ENCODE results near the gene HMCN1. TPM values are rescaled to one million over a fixed set of nuclear protein-coding genes. Genes with fewer than 3 reads are reported as not detected.

HMCN1 gene
- total RNA-seq, 1 experiment from 2014 or later: 0.31 TPM

GRCh38 chr1:185965870-185966269, 231.7 kb downstream of the HMCN1 start:
- no peaks in the 10 kb centered on the region for H3F3A ChIP-seq (ENCODE audit: insufficient read depth, low read depth)
- H3K4me2 ChIP-seq: no peak overlapping the region
- H3K27me3 ChIP-seq (ENCODE audit: insufficient read depth, low read depth): no peaks in the 10 kb centered on the region
- TF ChIP-seq CTCF (conservative IDR thresholded peaks at IDR 0.05) (no peak), EZH2 (IDR thresholded peaks at IDR 0.05; ENCODE audit: low read depth) (no peak)
- BruUV-seq (replicated peaks): no TSS peak
- H3K79me2 ChIP-seq (ENCODE audit: low read depth): no peaks in the 10 kb centered on the region
- POLR2A ChIA-PET (ENCODE audit: unreplicated experiment): no interaction called here
- H3K9me3 ChIP-seq (ENCODE audit: insufficient read depth, low read depth): no peaks in the 10 kb centered on the region
- DNase-seq: no peak
- no peaks in the 10 kb centered on the region for H3K4me1 ChIP-seq (replicated peaks; ENCODE audit: insufficient read depth)
- H3K36me3 ChIP-seq (ENCODE audit: low read depth): no peaks in the 10 kb centered on the region
- no peak overlapping the region for H3K27ac ChIP-seq
- H2AFZ ChIP-seq: no peak overlapping the region
- H4K20me1 ChIP-seq (ENCODE audit: insufficient read depth): no peaks in the 10 kb centered on the region
- no peak overlapping the region for H3K4me3 ChIP-seq
- H3K9me2 ChIP-seq (ENCODE audit: insufficient read depth): peaks cover 4% of the 10 kb centered on the region
- CTCF ChIA-PET: no interaction called here
- intact Hi-C loops (cut with micrococcal nuclease; ENCODE audit: unreplicated experiment): no loop called here

- no peak overlapping the region for H3K27ac ChIP-seq
- no peaks in the 10 kb centered on the region for H3K27me3 ChIP-seq (ENCODE audit: insufficient read depth, low read depth)
- no peak overlapping the region for H2AFZ ChIP-seq
- no peaks in the 10 kb centered on the region for H3K36me3 ChIP-seq (ENCODE audit: low read depth)
- peaks cover 4% of the 10 kb centered on the region for H3K9me2 ChIP-seq (ENCODE audit: insufficient read depth)
- no peaks in the 10 kb centered on the region for H3K79me2 ChIP-seq (ENCODE audit: low read depth)
- no peak for DNase-seq
- no TSS peak for BruUV-seq (replicated peaks)
- H4K20me1 ChIP-seq (ENCODE audit: insufficient read depth): no peaks in the 10 kb centered on the region
- CTCF ChIA-PET: no interaction called here
- H3F3A ChIP-seq (ENCODE audit: insufficient read depth, low read depth): no peaks in the 10 kb centered on the region
- intact Hi-C loops (cut with micrococcal nuclease; ENCODE audit: unreplicated experiment): no loop called here
- H3K4me1 ChIP-seq (replicated peaks; ENCODE audit: insufficient read depth): no peaks in the 10 kb centered on the region
- H3K4me2 ChIP-seq: no peak overlapping the region
- POLR2A ChIA-PET (ENCODE audit: unreplicated experiment): no interaction called here
- H3K9me3 ChIP-seq (ENCODE audit: insufficient read depth, low read depth): no peaks in the 10 kb centered on the region
- H3K4me3 ChIP-seq: no peak overlapping the region
- no peak for TF ChIP-seq CTCF (conservative IDR thresholded peaks at IDR 0.05)
- no peak for TF ChIP-seq EZH2 (IDR thresholded peaks at IDR 0.05; ENCODE audit: low read depth)
Observed at GRCh38 chr1:185966471-185966870, 232.3 kb downstream of the HMCN1 start.

GRCh38 chr1:185969028-185969427, 234.8 kb downstream of the HMCN1 start:
- H2AFZ ChIP-seq: no peak overlapping the region
- H3K27me3 ChIP-seq (ENCODE audit: insufficient read depth, low read depth): no peaks in the 10 kb centered on the region
- H4K20me1 ChIP-seq (ENCODE audit: insufficient read depth): no peaks in the 10 kb centered on the region
- no TSS peak for BruUV-seq (replicated peaks)
- intact Hi-C loops (cut with micrococcal nuclease; ENCODE audit: unreplicated experiment): no loop called here
- CTCF ChIA-PET: interaction anchor here (0.6 kb wide), 1 partner anchor 603 kb away, joined by 4 read pairs; no protein-coding TSS in a partner anchor
- H3K79me2 ChIP-seq (ENCODE audit: low read depth): no peaks in the 10 kb centered on the region
- TF ChIP-seq EZH2 (IDR thresholded peaks at IDR 0.05; ENCODE audit: low read depth) (no peak), CTCF (conservative IDR thresholded peaks at IDR 0.05) (no peak)
- no peaks in the 10 kb centered on the region for H3K36me3 ChIP-seq (ENCODE audit: low read depth)
- no peaks in the 10 kb centered on the region for H3K4me1 ChIP-seq (replicated peaks; ENCODE audit: insufficient read depth)
- no peak overlapping the region for H3K4me2 ChIP-seq
- no peaks in the 10 kb centered on the region for H3F3A ChIP-seq (ENCODE audit: insufficient read depth, low read depth)
- POLR2A ChIA-PET (ENCODE audit: unreplicated experiment): no interaction called here
- H3K4me3 ChIP-seq: no peak overlapping the region
- peaks cover 11% of the 10 kb centered on the region for H3K9me2 ChIP-seq (ENCODE audit: insufficient read depth)
- DNase-seq: no peak
- H3K27ac ChIP-seq: no peak overlapping the region
- 0 out of 2 replicates have a peak, but pooled peaks cover 6% of the 10 kb centered on the region for H3K9me3 ChIP-seq (ENCODE audit: insufficient read depth, low read depth)
